IPS-15b (cell line): ENCODE measurements around the gene HOXD10.

ENCODE experiments used
- H3K27me3 ChIP-seq: one replicate; pipeline ENCODE4 v1.6.1; 2013; ENCODE audit warnings: low read length; ENCODE audit not compliant: control insufficient read depth, insufficient read depth
- H3K36me3 ChIP-seq: one replicate; pipeline ENCODE4 v1.6.1; 2013; ENCODE audit warnings: low read length; ENCODE audit not compliant: control insufficient read depth, insufficient read depth
- H3K4me1 ChIP-seq: one replicate; pipeline ENCODE4 v1.6.1; 2013; ENCODE audit warnings: mild to moderate bottlenecking, low read length; ENCODE audit not compliant: control insufficient read depth, insufficient read depth
- H3K4me3 ChIP-seq: one replicate; pipeline ENCODE4 v1.5.1; 2013; ENCODE audit warnings: low read depth, low read length
- H3K9ac ChIP-seq: one replicate; pipeline ENCODE4 v1.6.1; 2013; ENCODE audit warnings: low read depth, mild to moderate bottlenecking, low read length
- H3K9me3 ChIP-seq: one replicate; pipeline ENCODE4 v1.6.1; 2013; ENCODE audit warnings: mild to moderate bottlenecking, low read length; ENCODE audit not compliant: control insufficient read depth, insufficient read depth

The HOXD10 gene

DNA sequence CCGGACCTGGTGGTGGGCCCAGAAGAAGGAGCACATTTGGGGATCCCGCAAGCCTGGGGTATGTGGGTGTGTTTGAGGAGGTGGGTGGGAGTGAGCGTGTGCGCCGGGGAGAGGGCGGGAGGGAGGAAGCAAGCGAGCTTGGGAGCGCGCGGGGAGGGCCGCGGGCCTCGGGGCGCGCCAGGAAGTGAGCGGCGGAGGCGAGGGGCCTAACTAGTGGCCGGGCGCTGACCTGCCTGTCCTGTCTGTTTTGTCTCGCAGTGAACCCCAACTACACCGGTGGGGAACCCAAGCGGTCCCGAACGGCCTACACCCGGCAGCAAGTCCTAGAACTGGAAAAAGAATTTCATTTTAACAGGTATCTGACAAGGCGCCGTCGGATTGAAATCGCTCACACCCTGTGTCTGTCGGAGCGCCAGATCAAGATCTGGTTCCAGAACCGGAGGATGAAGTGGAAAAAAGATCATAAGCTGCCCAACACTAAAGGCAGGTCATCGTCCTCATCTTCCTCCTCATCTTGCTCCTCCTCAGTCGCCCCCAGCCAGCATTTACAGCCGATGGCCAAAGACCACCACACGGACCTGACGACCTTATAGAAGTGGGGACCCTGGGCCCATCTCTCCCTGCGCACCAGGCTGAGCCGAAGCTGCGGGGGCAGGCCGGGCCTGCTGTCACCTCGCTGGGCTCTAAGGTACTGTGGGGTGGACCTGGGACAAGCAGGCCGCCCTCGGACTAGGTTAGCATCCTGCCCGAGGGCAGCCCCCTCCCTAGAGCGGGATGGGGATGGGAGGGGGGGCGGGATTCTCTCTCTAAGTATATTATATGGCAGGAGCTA, 36.0 kb downstream of the HOXD10 start:
- Histone ChIP-seq H3K4me3 (peak overlapping the region; percentile 8), H3K27me3 (peaks cover 100% of the 10 kb centered on the region), H3K9ac (no peak overlapping the region), H3K9me3 (no peaks in the 10 kb centered on the region), H3K4me1 (peaks cover 2% of the 10 kb centered on the region), H3K36me3 (no peaks in the 10 kb centered on the region)

DNA sequence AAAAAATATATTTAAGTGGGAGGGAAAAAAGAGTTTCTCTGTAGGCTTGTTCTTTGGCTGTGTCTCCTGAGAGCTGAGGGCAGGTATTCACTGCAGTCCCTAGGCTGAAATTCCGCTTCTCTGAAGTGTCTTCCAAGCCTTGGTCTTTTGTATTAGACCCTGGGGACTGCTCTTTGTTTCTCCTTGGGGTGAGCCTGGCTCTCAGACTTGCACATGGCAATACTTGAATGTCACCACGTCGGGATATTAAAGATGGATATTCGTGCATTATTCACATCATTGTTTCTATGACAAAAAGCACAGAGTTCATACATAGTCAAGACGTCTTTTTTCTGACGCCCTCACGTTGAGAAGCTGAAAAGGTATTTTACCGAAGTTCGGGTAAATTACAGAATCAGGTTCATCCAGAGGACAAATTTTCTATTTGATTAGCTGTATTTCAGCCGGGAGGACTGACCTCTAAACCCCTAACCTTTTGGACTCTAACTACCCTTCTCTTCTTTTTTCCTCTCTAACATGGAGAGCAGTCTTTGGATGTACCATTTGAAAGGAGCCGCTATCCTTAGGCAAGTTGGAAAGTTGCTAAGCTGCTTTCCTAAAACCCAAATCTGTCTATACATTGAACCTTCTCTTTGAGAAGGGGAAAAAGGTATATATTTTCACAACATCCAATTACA, 38.1 kb downstream of the HOXD10 start:
- Histone ChIP-seq H3K9me3 (no peaks in the 10 kb centered on the region), H3K9ac (no peak overlapping the region), H3K4me1 (peaks cover 2% of the 10 kb centered on the region), H3K27me3 (peaks cover 100% of the 10 kb centered on the region), H3K36me3 (no peaks in the 10 kb centered on the region), H3K4me3 (no peak overlapping the region)

DNA sequence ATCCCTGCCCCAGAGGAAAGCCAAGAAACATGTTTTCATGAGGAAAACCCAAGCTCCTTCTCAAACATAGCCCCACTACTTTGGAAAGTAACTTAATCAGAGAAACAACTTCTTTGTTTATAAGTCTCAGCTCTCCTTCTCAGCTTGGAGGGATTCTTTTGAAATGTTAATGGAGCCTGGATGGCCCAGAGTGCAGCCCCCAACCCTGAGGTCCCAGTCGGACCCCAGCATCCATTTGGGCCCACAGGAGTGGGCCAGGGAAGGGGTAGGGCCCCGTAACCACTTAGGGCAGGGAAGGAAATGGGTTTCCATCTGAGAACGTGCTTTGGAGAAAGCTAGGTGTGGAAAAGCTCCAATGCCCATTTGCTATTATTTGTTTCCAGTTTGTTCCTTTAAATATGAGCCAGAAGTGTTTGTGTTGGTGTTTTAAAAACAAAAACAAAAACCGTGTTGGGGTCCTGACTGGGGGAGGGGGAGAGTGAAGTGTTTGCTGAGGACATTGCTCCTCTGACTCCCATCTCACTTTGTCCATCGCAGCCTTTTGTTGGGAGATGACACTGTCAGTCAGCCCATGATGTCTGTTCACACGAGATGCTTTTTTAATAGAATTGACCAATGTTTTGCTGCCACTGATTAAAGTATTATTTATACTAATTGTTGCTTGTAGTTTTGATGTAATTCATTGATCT, 38.9 kb downstream of the HOXD10 start:
- Histone ChIP-seq H3K9ac (no peak overlapping the region), H3K4me3 (no peak overlapping the region), H3K27me3 (peaks cover 100% of the 10 kb centered on the region), H3K9me3 (no peaks in the 10 kb centered on the region), H3K4me1 (peaks cover 2% of the 10 kb centered on the region), H3K36me3 (no peaks in the 10 kb centered on the region)

DNA sequence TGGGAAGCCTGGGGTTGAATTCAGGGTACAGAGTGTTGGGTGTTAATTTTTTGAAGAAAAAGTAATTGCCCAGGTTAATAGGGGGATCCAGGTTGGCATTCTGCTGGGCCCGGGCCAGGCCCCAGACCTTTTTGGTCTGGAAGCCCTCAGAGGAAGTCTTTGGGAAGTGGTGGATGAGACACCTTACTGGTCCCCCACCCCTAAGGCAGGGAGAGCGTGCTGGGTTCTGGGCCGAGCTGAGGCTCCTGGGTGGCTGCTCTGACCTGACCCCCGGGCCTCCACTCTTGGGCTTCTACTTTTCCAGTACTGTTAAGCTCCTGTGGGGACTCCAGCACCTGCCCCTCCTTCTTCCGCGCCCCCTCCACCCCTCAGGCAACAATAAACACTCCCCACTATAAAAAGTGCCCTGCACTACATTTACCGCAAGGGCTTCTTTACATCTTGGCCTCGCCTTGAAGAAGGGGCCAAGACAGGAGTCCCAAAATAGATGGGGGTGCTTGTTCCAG, 39.8 kb downstream of the HOXD10 start:
- Histone ChIP-seq H3K4me3 (peak overlapping the region; percentile 0), H3K9me3 (no peaks in the 10 kb centered on the region), H3K27me3 (peaks cover 100% of the 10 kb centered on the region), H3K36me3 (no peaks in the 10 kb centered on the region), H3K9ac (no peak overlapping the region), H3K4me1 (peaks cover 2% of the 10 kb centered on the region)

DNA sequence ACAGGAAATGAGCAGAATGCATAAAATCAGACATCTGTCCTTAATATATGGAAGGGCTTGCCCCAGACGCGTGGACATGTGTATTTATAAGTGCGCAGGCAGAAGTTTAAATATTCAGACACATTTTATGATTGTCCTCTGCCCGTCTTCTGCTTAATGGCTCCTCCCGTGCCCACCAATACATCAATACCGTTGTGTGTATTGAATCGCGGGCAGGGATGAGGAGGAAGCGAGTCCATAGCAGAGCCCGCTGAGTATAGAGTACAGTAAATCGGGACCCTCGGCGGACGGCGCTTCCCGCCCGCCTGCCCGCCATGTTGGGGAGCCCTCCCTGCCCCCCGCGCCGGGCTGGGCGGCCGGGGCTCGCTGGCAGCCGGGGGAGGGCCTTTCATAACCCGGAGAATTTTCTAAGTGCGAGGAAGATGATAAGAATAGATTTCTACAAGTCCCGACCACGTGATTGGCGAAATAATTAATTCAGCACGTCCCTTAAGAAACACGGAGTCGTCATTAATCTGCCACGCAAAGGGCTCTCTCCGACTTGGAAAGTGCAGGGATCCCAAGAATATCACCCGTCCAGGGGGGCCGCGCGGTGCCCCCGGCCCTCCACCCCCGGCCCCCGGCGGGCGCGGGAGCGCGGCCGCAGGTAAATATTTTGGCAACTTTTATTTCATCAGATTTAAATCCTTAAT, 40.4 kb downstream of the HOXD10 start, which contains the start of gene HOXD3:
Gene HOXD3, plus strand, starts transcription at position 501 of the 692 bp plus-strand sequence. CDS start 11,808 bp downstream, outside the sequence.
- Histone ChIP-seq H3K4me1 (peaks cover 2% of the 10 kb centered on the region), H3K9ac (no peak within 1 kb of the TSS), H3K36me3 (no peaks in the 10 kb centered on the region), H3K4me3 (peak within 1 kb of the TSS; percentile 18), H3K27me3 (peaks cover 100% of the 10 kb centered on the region), H3K9me3 (no peaks in the 10 kb centered on the region)

DNA sequence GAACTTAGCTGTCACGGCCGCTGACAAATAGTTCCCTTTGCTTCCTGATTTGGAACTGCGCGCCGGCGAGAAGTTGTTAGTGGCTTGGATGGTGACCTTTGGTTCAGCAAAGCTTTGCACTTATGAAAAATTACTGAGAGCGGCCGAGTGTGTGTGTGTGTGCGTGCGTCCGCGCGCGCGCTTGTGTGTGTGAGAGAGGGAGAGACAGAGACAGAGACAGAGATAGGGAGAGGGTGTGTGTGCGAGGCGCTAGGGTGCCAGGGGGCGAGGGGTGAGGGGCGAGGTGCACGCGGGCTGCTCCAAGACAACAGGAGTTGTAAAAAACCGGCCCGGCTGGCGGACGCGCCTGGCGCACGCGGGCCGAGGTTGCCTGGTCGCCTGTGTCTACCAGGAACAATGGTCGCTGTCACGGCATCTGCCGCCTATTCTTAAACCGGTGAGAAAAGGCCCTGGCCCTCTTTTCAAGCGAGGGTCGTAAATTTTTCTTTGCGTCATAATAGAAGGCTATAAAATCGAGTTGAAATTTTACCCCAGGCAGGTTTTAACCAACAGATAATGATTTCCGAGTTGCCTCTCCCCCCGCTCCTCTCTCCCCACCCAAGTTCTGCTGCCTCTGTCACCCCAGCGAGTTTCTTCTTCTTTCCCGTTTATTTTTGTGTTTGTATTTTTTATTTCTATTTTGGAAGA, 41.1 kb downstream of the HOXD10 start:
- peaks cover 100% of the 10 kb centered on the region for H3K27me3 ChIP-seq
- no peaks in the 10 kb centered on the region for H3K9me3 ChIP-seq
- H3K9ac ChIP-seq, result no peak overlapping the region
- peaks cover 2% of the 10 kb centered on the region for H3K4me1 ChIP-seq
- H3K4me3 ChIP-seq, result peak overlapping the region; percentile 18
- H3K36me3 ChIP-seq, result no peaks in the 10 kb centered on the region

DNA sequence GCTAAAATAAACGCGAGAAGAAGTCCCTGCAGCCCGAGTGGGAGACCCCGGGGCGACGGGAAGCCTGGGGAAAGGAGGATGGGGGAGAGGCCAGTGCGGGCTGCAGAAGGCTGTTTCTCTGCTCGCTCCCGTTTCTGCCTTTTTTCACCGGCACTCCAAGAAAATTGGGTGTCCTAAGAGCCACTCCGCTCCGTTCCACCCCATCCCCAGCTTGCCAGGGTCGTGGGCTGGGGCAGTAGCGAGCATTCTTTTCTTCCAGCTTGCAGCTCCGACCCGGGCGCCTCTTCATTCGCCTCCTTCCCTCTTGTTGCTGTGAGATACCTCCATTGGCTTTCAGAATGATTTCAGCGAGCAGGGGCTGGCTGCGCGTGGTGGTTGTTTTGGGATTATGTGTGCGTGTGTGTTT, 41.6 kb downstream of the HOXD10 start:
- H3K9me3 ChIP-seq, result no peaks in the 10 kb centered on the region
- H3K4me3 ChIP-seq, result peak overlapping the region; percentile 18
- H3K36me3 ChIP-seq, result no peaks in the 10 kb centered on the region
- H3K27me3 ChIP-seq, result peaks cover 100% of the 10 kb centered on the region
- no peak overlapping the region for H3K9ac ChIP-seq
- H3K4me1 ChIP-seq, result peaks cover 2% of the 10 kb centered on the region

DNA sequence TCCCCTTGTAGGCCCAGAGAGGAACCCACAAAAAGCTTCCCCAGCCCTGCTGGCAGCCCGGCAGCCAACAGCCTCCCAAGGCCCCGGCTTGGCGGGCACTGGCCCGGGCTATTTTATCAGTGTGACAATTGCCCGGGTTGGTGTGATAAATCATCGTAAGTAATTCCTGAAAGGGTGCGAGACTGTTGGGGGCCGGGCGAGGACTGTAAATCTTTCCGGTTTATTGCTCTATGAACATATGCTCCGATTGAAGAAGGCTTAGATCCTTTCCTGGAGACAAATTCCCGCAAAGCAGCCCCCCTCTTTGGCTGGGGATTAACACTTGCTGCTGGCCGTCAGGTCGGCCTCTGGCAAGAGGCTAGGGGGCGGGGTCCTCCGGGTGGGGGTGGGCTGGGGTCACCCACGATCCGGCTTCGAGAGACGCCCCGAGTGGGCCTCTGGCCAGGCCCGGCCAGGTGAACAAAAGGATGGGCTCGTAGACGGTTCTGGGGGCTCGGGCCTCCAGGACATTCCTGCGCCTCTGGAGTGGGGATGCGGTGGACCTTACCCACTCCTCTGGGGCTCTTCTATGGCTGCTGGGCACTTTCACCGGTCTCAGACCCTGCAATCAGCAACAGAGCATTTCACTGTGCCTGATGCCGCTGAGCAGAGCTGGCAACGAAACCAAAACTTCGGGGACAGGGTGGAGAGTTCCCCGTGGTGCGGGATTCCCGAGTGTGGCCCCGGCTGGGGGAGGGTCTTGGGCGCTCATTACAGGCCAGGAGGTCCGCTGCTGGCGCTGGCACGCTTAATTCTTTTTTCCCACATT, 42.5 kb downstream of the HOXD10 start:
- H3K36me3 ChIP-seq, result no peaks in the 10 kb centered on the region
- H3K27me3 ChIP-seq, result peaks cover 100% of the 10 kb centered on the region
- H3K9ac ChIP-seq, result no peak overlapping the region
- H3K4me3 ChIP-seq, result no peak overlapping the region
- no peaks in the 10 kb centered on the region for H3K9me3 ChIP-seq
- H3K4me1 ChIP-seq, result peaks cover 2% of the 10 kb centered on the region

DNA sequence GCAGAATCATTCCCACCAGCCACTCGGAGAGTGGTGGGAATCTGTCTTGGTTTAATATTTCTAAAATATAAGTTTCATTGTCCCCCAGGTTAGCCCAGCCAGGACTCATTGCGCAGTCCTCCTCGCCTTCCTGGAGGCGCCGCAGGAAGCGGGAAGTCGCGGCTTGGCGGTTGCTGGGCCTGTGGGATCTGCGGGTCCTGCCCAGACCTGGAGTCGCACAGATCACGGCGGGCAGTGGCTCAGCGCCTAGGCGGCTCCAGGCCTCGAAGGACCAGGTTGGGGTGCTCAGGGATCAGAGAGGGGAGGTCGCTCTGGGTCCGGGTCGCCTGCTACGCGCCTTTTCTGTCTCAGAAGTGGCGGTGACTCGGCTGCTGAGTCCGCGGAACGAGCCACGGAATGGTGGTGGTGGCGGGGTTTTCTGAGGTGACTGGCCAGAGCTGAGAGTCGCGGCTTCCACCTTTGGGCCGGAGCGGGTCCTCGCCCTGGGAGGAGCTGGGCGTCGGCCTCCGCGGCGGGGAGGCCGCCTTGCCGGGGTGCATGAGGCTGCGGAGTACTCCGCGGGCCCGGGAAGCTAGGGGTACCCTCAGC, 43.2 kb downstream of the HOXD10 start:
- no peaks in the 10 kb centered on the region for H3K9me3 ChIP-seq
- H3K27me3 ChIP-seq, result peaks cover 100% of the 10 kb centered on the region
- no peak overlapping the region for H3K9ac ChIP-seq
- H3K4me1 ChIP-seq, result peaks cover 2% of the 10 kb centered on the region
- H3K4me3 ChIP-seq, result peak overlapping the region; percentile 22
- H3K36me3 ChIP-seq, result no peaks in the 10 kb centered on the region
